ENCODE data around the gene PUSL1.

Gene PUSL1

GRCh38 chr1:1354271-1355247 lies 46.2 kb downstream of the PUSL1 start:
- no peak for DNase-seq (ENCODE audit: low read depth)

GRCh38 chr1:1355416-1355815 lies 47.0 kb downstream of the PUSL1 start:
- DNase-seq (ENCODE audit: low read depth) = no peak

GRCh38 chr1:1356166-1356795 lies 47.9 kb downstream of the PUSL1 start:
- DNase-seq (ENCODE audit: low read depth) = no peak

- DNase-seq (ENCODE audit: low read depth) = no peak
Measured at GRCh38 chr1:1356796-1357401, 48.5 kb downstream of the PUSL1 start.

GRCh38 chr1:1357871-1358432 lies 49.6 kb downstream of the PUSL1 start:
- no peak for DNase-seq (ENCODE audit: low read depth)

GRCh38 chr1:1358433-1359271 lies 50.3 kb downstream of the PUSL1 start, which contains the start of gene MXRA8:
Gene MXRA8 (minus strand): TSS chr1:1358555. CDS start chr1:1358504, 51 bp downstream.
- no peak for DNase-seq (ENCODE audit: low read depth)

- DNase-seq (ENCODE audit: low read depth) = no peak
Measured at GRCh38 chr1:1359308-1359663, 50.9 kb downstream of the PUSL1 start.

GRCh38 chr1:1359664-1360468 lies 51.5 kb downstream of the PUSL1 start:
- no peak for DNase-seq (ENCODE audit: low read depth)

- no peak for DNase-seq (ENCODE audit: low read depth)
Measured at GRCh38 chr1:1360506-1361169, 52.2 kb downstream of the PUSL1 start.

Measured in activated T-cell treated with anti-CD3 and anti-CD28 coated beads for 1 hour (primary cell).